Upper lobe of left lung (tissue), 4 donors: ENCODE data around the gene RINL.

Experiments used
- CTCF ChIP-seq, 6 experiments: fragments of 450-650 bp in 4 of 6; fragments of 200-600 bp in 2 of 6; sonication (generic) in 2 of 6; IDR thresholded peaks; one replicate each; pipeline ENCODE4 v1.5.1; 2016 to 2019; ENCODE audit warnings: antibody characterized with exemption in 6 of 6
- POLR2A ChIP-seq, 4 donors: fragments of 450-650 bp; IDR thresholded peaks; one replicate each; pipeline ENCODE4 v1.5.1; 2016 to 2017; ENCODE audit warnings: antibody characterized with exemption in 4 of 4, mild to moderate bottlenecking in 2 of 4

GRCh38 chr19:38888876-38889275, 10.8 kb upstream of the RINL start:
- no peak for TF ChIP-seq POLR2A (IDR thresholded peaks at IDR 0.05)
- no peak for TF ChIP-seq CTCF (IDR thresholded peaks at IDR 0.05)
